T-helper 22 cell (primary cell): ENCODE results near the gene ZP4.

Experiments
- DNase-seq: peaks from one replicate; pipeline ENCODE4 v3.0.0-alpha.2; 2020; ENCODE audit warnings: low read depth

The ZP4 gene, protein sequence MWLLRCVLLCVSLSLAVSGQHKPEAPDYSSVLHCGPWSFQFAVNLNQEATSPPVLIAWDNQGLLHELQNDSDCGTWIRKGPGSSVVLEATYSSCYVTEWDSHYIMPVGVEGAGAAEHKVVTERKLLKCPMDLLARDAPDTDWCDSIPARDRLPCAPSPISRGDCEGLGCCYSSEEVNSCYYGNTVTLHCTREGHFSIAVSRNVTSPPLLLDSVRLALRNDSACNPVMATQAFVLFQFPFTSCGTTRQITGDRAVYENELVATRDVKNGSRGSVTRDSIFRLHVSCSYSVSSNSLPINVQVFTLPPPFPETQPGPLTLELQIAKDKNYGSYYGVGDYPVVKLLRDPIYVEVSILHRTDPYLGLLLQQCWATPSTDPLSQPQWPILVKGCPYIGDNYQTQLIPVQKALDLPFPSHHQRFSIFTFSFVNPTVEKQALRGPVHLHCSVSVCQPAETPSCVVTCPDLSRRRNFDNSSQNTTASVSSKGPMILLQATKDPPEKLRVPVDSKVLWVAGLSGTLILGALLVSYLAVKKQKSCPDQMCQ

DNA sequence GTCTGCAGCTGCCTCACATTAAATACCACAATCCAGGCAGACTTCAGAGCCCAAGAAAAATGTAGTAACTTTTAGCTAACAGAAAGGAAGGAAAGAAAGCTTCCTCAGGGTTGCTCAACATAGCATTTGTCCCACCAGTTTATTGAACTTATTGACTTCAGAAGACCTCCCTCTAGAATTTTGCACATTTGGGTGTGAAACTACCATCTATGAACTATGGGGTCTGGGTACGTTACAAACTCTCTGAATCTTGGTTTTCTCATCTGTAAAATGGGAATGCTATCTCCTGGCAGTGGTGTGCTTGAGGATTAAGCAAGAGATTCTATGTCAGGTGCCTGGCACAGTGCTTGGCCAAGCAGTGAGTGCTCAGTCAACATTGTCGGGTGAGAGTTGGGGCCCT is at the start of gene ZP4:
Gene ZP4 (minus strand): TSS at position 101 of the 400 bp plus-strand sequence. CDS start 287 bp downstream, outside the sequence.
- DNase-seq, result no peak

DNA sequence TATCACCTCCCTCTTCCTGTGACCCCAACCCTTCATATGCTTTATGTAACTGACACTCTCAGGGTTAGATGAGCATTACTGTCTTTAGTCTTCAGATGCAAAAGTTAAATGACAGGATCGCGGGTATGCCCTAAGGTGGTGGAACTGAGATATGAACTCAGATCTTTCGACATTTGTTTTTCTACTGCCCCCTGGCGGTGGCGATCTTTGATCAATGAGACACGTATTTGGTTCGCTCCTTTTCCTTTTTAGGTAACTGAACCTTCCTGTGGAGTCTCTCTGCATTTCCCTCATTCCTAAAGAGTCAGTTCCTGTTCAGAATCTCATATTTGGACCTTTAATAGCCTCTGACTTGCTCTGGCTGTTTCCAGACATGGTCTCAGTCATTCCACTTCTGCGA is 47.8 kb upstream of the ZP4 start:
- no peak for DNase-seq

DNA sequence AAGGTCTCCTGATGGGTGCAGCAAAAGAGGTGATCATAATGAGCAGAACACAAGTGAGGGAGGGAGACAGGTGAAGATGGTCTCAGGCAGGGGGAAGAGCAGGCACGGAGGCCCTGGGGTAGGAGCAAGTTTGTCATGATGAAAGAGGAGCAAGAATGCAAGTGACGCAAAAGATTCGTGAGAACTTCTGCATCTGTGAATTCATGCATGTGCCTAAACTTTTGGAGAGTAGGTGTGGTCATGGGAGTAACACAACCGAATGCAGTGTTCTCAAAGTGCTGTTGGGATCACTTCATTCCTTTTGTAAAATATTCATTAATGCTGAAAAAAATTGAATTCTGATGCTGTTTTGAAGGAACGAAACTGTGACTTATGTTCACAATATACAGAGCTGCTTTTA is 47.3 kb upstream of the ZP4 start:
- no peak for DNase-seq

DNA sequence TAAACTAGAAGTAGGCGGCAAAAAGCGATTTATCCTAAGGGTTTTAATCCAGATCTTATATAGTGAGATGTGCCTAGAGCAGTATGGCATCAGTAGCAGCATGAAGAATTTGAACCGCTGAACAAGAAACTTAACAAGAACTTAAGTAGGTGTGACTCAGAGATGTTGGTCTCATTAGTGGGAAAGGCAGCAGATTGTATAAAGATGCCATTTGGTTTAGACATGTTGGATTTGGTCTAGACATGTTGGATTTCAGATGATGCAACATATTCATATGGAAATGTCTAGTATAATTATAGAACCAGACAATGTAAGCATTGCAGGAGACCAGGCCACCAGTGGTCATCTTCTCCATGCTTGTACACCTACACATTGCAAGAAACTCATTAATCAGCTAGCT is 42.1 kb upstream of the ZP4 start:
- no peak for DNase-seq

DNA sequence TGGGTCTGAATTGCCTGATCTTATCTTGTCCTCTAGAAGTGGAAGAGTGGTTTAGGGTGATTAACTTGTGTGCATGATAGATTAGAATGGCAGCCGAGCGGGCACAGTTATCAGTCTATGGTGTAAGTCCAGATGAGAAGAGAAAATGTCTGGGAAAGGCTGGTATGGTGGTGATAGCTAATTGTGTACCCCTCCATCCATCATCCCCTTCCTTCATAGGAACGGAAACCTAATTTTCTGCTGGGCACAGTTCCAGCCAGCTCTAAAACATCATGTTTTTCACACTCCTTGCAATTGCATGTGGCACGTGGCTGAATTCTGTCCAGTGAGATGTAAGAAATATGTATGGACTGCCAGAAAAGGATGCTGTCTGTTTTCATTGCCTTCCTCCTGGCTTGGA is 40.9 kb upstream of the ZP4 start:
- DNase-seq, result no peak

DNA sequence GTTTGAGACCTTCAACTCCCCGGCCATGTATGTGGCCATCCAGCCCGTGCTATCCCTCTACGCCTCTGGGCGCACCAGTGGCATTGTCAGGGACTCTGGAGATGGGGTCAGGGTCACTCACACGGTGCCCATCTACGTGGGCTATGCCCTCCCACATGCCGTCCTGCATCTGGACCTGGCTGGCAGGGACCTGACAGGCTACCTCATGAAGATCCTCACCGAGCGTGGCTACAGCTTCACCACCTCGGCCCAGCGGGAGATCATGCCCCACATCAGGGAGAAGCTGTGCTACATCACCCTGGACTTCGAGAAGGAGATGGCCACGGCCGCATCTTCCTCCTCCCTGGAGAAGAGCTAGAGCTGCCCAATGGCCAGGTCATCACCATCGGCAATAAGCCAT is 36.5 kb upstream of the ZP4 start:
- DNase-seq, result no peak

DNA sequence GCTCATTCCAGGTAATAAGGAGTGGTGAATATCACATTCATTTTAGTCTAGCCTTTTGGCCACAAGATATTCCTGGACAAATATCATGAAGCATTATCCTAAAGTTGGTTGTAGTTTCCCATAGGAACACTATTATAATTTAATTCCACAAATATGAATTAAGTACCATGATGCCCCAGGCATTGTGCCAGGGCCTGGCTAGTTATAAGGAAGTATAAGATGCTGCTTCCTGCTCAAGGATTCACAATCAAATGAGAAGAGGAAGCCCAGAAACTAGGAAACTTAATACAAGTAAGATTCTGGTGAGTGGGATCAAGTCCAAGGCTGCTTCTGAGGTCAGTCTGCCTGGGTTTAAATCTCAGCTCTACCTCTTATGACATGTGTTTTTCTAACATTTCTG is 30.6 kb upstream of the ZP4 start:
- DNase-seq, result no peak

DNA sequence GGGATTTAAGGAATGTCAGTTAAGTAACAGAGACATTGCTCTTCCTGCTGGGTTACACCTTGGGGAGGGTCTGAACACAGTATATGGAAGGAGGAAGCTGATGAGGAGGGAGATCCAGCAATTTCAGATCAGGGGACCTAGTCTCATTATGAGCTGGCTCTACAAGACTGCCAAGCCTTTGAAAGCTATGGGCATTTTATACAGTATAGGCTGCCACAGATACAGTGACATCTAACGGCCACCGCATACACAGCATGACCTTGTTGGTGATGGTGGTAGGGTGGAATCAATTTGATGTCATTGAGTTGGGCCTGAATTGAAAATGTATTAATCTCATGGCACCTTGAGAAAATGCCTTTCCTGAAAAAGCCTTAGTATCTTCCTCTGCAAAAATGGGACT is 22.6 kb upstream of the ZP4 start:
- DNase-seq, result no peak

DNA sequence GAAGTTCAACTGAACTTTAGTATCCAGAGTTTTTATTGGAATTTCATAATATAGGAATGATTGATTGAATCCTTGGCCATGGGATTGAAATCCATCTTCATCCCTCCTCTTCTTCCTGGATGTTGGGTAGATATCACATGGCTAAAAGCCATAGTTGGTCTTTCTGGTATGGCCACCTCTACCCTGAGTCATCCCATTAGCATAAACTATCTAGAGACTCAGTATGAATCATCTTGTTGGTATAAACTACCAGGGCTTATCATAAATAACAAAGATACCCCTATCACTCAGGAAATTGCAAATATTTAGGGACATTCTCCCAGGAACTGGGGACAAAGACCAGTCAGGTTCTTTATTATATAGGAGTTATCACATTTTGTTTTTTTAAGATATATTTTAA is 21.2 kb upstream of the ZP4 start:
- no peak for DNase-seq

DNA sequence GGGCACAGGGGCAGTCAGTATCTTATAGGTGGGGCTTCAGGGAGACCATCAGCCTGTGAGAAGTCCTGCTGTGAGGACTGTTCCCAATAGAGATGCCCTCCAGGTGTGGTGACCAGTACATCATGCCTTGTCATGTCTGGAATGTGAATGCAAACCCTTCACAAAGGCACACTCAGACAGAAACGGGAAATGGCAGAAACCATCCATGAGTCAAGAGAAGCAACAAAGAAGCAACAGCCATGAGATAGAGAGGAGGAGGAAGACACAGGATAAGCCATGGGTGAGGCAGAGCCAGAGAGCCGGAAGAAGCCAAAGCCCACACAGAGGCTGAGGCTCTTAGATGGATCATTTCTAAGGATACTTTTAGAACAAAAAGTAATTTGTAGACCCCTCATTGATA is 20.1 kb upstream of the ZP4 start:
- no peak for DNase-seq

DNA sequence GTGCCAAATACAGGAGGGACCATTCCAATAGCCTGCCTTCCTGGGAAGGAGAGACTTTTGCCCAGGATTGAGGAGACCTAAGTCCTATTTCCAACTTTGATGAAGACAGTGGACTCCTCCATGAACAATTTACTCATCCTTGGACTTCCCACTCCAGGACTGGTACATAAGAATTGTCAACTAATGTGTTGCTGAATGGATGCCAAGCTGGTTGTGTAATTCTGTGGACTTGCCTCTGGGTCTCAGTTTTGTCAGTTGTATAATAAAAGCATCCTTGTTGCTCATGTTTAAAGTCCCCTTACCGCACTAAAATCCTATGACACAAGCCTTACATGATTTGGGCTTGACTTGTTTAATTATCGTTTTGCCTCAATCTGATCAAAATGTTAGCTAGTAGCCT is 13.2 kb upstream of the ZP4 start:
- DNase-seq, result no peak

DNA sequence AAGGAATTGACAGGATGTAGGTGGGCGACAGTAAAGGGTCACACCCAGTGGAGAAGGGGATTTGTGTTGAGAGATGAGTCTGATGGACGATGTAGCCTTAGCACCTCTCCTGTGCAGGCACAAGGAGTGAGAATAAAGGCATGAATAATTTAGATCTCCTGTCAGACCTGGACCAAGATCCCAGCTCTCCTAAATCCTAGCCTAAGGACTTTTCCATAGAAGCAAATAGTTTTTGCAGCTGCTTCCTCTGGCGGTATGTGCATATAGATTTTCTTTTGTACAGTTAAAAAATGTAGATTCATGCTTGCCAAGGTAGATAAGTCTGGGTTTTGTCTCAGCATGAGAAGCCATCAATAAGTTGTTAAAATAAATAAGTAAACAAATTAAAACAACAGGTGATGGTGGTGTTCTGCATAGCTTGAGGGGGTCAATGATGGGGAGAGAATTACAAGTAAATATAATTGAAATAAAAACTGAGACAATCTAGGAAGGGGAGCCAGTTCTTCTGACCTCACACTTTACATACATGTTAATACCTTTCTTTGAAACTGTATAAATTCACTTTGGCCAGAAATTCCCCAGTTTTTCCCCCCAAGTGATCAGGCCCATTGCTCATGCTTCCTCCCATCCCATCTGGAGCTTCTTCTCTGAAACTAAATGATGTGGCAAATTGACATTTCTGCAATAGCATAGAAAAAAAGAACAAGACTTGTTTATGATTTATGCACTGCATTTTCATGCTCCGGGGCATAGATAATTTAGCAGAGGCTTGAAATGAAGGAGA is 12.4 kb upstream of the ZP4 start:
- DNase-seq, result no peak

DNA sequence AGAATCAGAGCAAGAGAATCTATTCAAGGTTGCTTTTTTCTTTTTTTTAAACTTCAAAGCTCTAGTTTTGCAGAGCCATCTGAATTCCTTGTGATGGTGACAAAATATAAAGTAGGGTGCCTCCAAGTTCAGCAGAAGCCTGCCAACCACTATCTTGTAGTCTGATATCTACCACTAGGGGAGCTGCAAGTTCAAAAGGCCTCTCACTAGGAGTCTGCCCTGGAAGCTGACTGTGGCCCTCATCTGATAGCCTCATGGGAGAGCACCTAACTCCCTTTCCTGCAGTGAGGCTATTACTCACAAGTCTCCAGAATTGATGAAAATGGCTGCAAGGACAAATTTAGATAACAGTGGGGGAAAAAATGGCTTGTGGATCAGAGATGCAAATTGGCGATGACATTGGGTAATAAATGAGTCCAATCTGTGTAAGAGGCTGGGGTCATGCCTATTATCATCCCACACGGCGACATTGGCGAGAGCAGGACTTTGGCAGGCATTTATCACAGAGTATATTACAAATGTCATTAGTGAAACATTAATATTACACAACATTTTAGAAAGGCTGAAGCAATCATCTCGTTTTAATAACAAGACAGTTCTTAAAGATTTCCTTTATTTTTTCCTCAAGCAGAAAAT is 10.7 kb upstream of the ZP4 start:
- no peak for DNase-seq

DNA sequence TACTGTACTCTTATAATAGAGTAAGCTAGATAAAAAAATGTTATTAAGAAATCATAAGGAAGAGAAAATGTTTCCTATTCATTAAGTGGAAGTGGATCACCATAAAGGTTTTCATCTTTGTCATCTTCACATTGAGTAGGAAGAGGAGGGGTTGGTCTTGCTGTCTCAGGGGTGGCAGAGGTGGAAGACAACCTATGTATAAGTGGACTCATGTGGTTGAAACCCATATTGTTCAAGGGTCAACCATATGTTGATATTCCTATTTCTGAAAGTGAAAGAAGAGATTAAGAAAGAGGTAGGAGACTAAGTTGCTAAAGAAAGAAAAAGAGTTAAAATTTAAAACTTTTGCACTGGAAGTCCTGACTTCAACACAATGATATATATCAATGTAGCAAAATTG is 4.9 kb upstream of the ZP4 start:
- DNase-seq, result no peak

DNA sequence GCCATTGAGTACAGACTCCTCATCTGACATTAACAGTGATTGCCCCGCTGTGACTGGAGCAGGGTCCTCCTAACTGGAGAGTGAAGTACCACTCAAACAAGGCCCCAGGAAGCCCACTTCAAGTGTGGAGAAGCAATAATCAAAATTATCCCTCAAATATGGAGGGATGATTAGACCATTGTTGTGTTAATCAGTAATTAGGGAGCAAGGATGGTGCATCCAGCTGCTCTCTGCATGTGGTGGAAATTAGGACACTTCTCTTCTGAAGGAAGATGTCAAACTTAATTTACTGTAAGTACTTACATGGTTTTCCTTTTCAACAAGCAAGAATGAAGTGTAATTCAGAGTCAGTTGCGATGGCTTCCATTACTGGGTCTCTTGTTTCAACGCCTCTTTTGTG is 3.4 kb upstream of the ZP4 start:
- no peak for DNase-seq

DNA sequence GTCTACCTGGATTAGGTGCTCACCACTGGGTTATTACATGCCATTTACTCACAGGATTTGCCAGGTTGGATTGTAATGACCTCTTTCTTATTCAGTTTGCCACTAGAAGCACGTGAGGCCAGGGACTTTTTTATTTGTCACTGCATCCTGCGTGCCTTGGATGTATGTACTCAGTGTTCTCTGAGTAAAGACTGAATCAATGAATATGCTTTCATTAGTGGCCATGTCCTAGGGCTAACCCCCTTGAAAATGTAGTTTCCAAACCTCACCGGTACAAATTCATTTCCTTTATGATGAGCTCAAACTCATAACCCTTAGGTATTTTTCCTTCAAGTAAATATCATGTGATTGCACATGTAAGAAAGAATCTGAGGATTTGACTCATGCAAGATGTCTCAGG is 1.3 kb upstream of the ZP4 start:
- no peak for DNase-seq

DNA sequence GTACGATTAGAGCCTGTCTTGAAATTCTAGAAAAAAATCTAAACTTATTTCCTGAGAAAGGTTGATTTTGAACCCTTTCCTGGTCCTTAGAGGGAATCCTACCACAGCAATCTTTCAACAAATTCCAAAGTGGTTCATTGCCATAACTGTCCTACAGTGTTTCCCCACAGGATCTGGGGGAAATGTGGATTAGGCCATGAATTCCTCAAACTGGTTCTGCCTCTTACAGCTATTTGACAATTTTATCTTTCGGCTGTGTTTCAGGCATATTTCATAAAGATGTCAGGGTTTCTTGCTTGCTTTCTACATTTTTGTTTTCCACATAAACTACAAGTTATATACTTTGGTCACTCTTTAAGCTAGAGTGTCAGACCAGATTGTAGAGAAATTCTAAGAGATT is 544 bp upstream of the ZP4 start:
- DNase-seq, result no peak

DNA sequence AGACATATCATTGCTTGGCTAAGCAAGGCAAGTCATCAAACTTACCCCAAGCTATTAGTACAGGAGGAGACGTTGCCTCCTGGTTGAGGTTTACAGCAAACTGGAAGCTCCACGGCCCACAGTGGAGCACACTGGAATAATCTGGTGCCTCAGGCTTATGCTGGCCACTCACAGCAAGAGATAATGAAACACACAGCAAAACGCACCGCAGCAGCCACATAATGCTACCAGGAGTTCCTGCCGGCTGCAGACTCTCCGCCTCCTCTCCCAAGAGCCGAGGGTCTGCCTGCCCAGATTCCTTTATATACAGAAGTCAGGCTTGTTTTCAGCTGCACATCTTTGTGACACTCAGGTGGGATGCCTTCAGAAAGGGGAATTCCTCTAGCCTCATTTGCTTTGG is 306 bp downstream of the ZP4 start:
- no peak for DNase-seq

DNA sequence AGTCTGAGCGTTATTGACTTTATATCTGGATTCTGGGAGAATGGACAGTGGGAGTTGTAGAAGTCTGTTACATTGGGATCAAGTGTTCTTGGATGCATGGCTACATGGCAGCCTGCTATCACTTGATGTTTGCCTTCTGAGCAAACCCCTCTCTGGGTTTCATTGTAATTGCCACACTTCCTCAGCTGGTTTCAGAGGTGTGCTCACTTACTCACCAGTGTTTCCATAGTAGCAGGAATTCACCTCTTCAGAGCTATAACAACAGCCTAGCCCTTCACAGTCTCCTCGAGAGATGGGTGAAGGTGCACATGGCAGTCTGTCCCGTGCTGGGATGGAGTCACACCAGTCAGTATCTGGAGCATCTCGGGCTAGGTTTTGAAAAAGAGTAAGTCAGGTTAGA is 2.6 kb downstream of the ZP4 start:
- DNase-seq, result no peak

DNA sequence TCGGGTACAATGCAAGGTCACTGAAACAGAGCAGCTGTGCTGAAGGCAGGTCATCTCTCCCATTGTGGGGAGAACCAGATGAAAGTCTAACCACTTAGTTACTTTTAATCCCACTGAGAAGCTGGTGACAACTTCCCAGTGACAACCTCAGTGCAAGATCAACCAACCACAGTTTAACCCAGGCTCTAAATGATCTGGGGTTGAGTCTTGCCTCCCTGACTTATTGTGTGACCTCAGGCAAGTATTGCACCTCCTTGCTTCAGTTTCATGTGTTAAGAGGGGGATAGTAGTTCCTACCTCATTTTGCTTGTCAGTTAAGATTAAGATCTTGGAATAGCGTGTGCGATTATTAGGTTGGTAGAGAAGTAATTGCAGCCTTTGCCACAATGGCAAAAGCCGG is 3.2 kb downstream of the ZP4 start:
- DNase-seq, result no peak

DNA sequence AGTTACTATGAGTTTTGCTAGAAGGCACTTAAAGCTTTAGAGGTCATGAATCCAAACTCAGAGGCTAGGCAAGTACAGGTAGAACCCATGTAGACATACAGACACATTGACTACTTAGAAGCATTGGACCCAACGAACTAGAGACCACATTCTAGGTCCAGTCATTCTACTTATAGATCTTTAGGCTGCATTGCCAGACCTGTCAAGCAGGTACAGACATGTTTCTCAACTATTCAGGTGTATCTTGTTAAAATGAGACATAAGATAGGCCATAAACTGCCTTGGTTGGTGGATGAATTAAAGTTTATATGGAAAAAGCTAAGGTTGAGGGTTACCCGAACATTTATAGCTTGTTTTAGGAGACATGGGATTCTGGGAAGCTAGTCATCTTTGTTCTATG is 6.5 kb downstream of the ZP4 start:
- no peak for DNase-seq

DNA sequence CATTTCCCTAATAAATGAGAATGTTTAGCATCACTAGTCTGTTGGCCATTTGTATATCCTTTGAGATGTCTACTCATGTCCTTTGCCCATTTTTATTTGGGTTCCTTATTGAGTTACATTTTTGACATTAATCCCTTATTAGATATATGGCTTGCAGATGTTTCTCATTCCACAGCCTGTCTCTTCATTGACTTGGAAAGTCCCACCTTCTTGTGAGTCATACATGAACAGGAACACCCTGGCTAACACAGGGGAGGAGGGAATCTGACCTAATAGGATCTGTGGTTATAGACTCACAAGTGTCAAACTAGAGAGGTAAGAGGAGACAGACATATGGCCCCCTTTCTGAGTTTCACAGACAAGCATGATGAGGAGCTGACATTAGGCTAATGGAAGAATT is 11.5 kb downstream of the ZP4 start:
- DNase-seq, result no peak

DNA sequence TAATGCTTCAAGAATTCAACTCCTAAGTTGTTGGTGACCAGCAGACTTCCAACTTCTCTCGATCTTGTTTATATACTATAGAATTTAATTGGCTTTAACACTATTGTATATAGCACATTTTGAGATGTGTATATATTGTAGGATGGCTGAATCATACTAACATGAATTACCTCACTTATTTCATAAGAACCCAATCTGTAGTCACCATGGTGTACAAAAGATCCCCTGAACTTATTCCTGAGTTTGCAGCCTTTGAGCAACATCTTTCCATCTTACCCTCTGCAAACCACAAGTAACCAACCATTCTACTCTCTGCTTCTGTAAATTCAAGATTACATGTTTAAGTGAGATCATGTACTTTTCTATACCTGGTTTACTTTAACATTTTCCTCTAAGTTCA is 12.3 kb downstream of the ZP4 start:
- DNase-seq, result no peak
